Cardiac muscle cell (in vitro differentiated cells and primary cell): ENCODE results near the gene DNAJC16. TPM values are rescaled to one million over a fixed set of nuclear protein-coding genes. Genes with fewer than 3 reads are reported as not detected.

Source experiments
- DNase-seq, 2 donors: peaks; one replicate each; pipeline versions ENCODE4 v3.0.0 to v3.0.0-alpha.2; 2010 to 2017; ENCODE audit warnings: low read depth in 1 of 2, low spot score in 1 of 2
- H3K27ac ChIP-seq: fragments of 200-600 bp; sonication (generic); 2 replicates; pipeline ENCODE4 v1.5.1; 2016
- H3K27me3 ChIP-seq: fragments of 200-600 bp; sonication (generic); 2 replicates; pipeline ENCODE4 v1.6.0; 2016; ENCODE audit warnings: control low read depth
- H3K36me3 ChIP-seq: fragments of 200-600 bp; sonication (generic); 2 replicates; pipeline ENCODE4 v1.5.1; 2016; ENCODE audit warnings: control low read depth
- H3K4me1 ChIP-seq: fragments of 200-600 bp; sonication (generic); 2 replicates; pipeline ENCODE4 v1.8.1; 2017; ENCODE audit warnings: low read depth, mild to moderate bottlenecking, mixed run types
- H3K4me3 ChIP-seq: fragments of 200-600 bp; sonication (generic); 2 replicates; pipeline ENCODE4 v1.5.1; 2016; ENCODE audit warnings: mild to moderate bottlenecking
- H3K9me3 ChIP-seq: fragments of 200-600 bp; sonication (generic); 2 replicates; pipeline ENCODE4 v1.5.1; 2017; ENCODE audit warnings: low read depth, mild to moderate bottlenecking, control low read depth
- CTCF ChIP-seq: IDR thresholded peaks from 2 replicates; pipeline ENCODE4 v1.5.1; 2012; ENCODE audit warnings: low read depth, mild to moderate bottlenecking, low read length
- polyA plus RNA-seq: library from polyadenylated mRNA; unstranded; fragments of >200 nt; fragmentation: Nextera tagmentation; extraction: Ambion mirVana; gene quantifications from 2 replicates; pipeline ENCODE4 v1.2.1, GENCODE V29; 2016
- total RNA-seq: library from RNA; depleted of rRNA; stranded (reverse); fragments of >200 nt; gene quantifications from 2 replicates; pipeline ENCODE4 v1.2.3, GENCODE V29; 2016

Gene DNAJC16
- total and polyA plus RNA-seq, 2 experiments from 2014 or later: 9.4 to 17.8 TPM

- TF ChIP-seq CTCF: no peak
- Histone ChIP-seq H3K27ac (no peak overlapping the region), H3K9me3 (no peaks in the 10 kb centered on the region), H3K36me3 (peaks cover 3% of the 10 kb centered on the region), H3K4me1 (peaks cover 33% of the 10 kb centered on the region), H3K4me3 (no peak overlapping the region), H3K27me3 (no peaks in the 10 kb centered on the region)
- DNase-seq: no peak
These were observed 96.2 kb downstream of the DNAJC16 start for GRCh38 chr1:15622712-15623373.

GRCh38 chr1:15623435-15623834, 96.8 kb downstream of the DNAJC16 start:
- H3K4me3 ChIP-seq: no peak overlapping the region
- no peaks in the 10 kb centered on the region for H3K27me3 ChIP-seq
- TF ChIP-seq CTCF: no peak
- peaks cover 9% of the 10 kb centered on the region for H3K36me3 ChIP-seq
- no peak overlapping the region for H3K27ac ChIP-seq
- H3K4me1 ChIP-seq: peaks cover 31% of the 10 kb centered on the region
- no peak for DNase-seq
- no peaks in the 10 kb centered on the region for H3K9me3 ChIP-seq

GRCh38 chr1:15624133-15624714, 97.6 kb downstream of the DNAJC16 start:
- Histone ChIP-seq H3K4me1 (peaks cover 24% of the 10 kb centered on the region), H3K36me3 (peaks cover 10% of the 10 kb centered on the region), H3K9me3 (no peaks in the 10 kb centered on the region), H3K27ac (no peak overlapping the region), H3K4me3 (no peak overlapping the region), H3K27me3 (no peaks in the 10 kb centered on the region)
- no peak for DNase-seq
- no peak for TF ChIP-seq CTCF

GRCh38 chr1:15625056-15625917, 98.6 kb downstream of the DNAJC16 start:
- no peak for TF ChIP-seq CTCF
- peaks cover 16% of the 10 kb centered on the region for H3K4me1 ChIP-seq

More at GRCh38 chr1:15625056-15625917, 98.6 kb downstream of the DNAJC16 start:
- Histone ChIP-seq H3K9me3 (no peaks in the 10 kb centered on the region), H3K27ac (peak overlapping the region; percentile 28), H3K27me3 (no peaks in the 10 kb centered on the region), H3K36me3 (peaks cover 14% of the 10 kb centered on the region), H3K4me3 (no peak overlapping the region)
- no peak for DNase-seq

Other genes with a start within 250 kb of the DNAJC16 start
- gene EFHD2, start 117.0 kb upstream of the DNAJC16 start, total RNA-seq: 37.9 and 58.2 TPM in 2 replicates
- 43.9 and 60.7 TPM in 2 replicates for gene EFHD2, start 117.0 kb upstream of the DNAJC16 start, polyA plus RNA-seq
- gene CTRC, start 88.4 kb upstream of the DNAJC16 start, total RNA-seq: 0.95 TPM in 1 of 2 replicates, not detected in the other
- 0.35 and 0.42 TPM in 2 replicates for gene CTRC, start 88.4 kb upstream of the DNAJC16 start, polyA plus RNA-seq
- gene CELA2A, start 70.1 kb upstream of the DNAJC16 start, total RNA-seq: not detected in 2 replicates
- 0.38 TPM in 1 of 2 replicates, not detected in the other for gene CELA2A, start 70.1 kb upstream of the DNAJC16 start, polyA plus RNA-seq
- not detected in 2 replicates for gene CELA2B, start 50.7 kb upstream of the DNAJC16 start, total RNA-seq
- gene CELA2B, start 50.7 kb upstream of the DNAJC16 start, polyA plus RNA-seq: 0.26 TPM in 1 of 2 replicates, not detected in the other
- gene CASP9, start 2.6 kb upstream of the DNAJC16 start, total RNA-seq: 83.9 and 96.1 TPM in 2 replicates
- 44.7 and 65.9 TPM in 2 replicates for gene CASP9, start 2.6 kb upstream of the DNAJC16 start, polyA plus RNA-seq
- gene AGMAT, start 58.2 kb downstream of the DNAJC16 start, total RNA-seq: 0.45 and 0.70 TPM in 2 replicates
- gene AGMAT, start 58.2 kb downstream of the DNAJC16 start, polyA plus RNA-seq: 0.12 and 0.31 TPM in 2 replicates
- 11.3 and 26.8 TPM in 2 replicates for gene DDI2, start 90.6 kb downstream of the DNAJC16 start, total RNA-seq
- gene DDI2, start 90.6 kb downstream of the DNAJC16 start, polyA plus RNA-seq: 7.4 and 10.0 TPM in 2 replicates
- gene PLEKHM2, start 157.5 kb downstream of the DNAJC16 start, total RNA-seq: 71.9 and 99.8 TPM in 2 replicates
- 56.8 and 68.3 TPM in 2 replicates for gene PLEKHM2, start 157.5 kb downstream of the DNAJC16 start, polyA plus RNA-seq
- gene SLC25A34, start 209.4 kb downstream of the DNAJC16 start, total RNA-seq: 6.7 and 6.9 TPM in 2 replicates
- 1.8 and 2.0 TPM in 2 replicates for gene SLC25A34, start 209.4 kb downstream of the DNAJC16 start, polyA plus RNA-seq
- 0.51 TPM in 1 of 2 replicates, not detected in the other for gene TMEM82, start 215.7 kb downstream of the DNAJC16 start, total RNA-seq
- gene TMEM82, start 215.7 kb downstream of the DNAJC16 start, polyA plus RNA-seq: not detected in 2 replicates
- 141 and 186 TPM in 2 replicates for gene FBLIM1, start 231.9 kb downstream of the DNAJC16 start, total RNA-seq
- 91.6 and 157 TPM in 2 replicates for gene FBLIM1, start 231.9 kb downstream of the DNAJC16 start, polyA plus RNA-seq